Right lung (tissue), 10 donors: ENCODE results near the gene AGMO. TPM values are rescaled to one million over a fixed set of nuclear protein-coding genes. Genes with fewer than 3 reads are reported as not detected.

Experiments
- DNase-seq, 2 donors: peaks; one replicate each; pipeline ENCODE4 v3.0.0-alpha.2; 2013
- long read RNA-seq, 8 donors: transcript quantifications; one replicate each; lab custom pipeline, GENCODE V29; 2026
- polyA plus RNA-seq, 5 donors: library from polyadenylated mRNA; unstranded; fragments of 120-200 nt; gene quantifications; one replicate each; pipeline versions ENCODE4 v1.2.1 to v1.2.3, GENCODE V29; 2013; ENCODE audit warnings: inconsistent platforms in 1 of 5, low replicate concordance in 1 of 5; ENCODE audit not compliant: insufficient read length in 5 of 5, insufficient read depth in 1 of 5

Gene AGMO
- under 1 TPM; 0.36 to 0.79 (median 0.69) TPM for polyA plus RNA-seq
- long read RNA-seq, donor 1, result 0 reads
- long read RNA-seq, donor 2, result 0 reads
- long read RNA-seq, donor 3, result 0 reads
- long read RNA-seq, donor 4, result 0 reads
- long read RNA-seq, donor 5, result 0 reads
- long read RNA-seq, donor 6, result 0 reads
- long read RNA-seq, donor 7, result 0 reads
- long read RNA-seq, donor 8, result 0 reads

DNA sequence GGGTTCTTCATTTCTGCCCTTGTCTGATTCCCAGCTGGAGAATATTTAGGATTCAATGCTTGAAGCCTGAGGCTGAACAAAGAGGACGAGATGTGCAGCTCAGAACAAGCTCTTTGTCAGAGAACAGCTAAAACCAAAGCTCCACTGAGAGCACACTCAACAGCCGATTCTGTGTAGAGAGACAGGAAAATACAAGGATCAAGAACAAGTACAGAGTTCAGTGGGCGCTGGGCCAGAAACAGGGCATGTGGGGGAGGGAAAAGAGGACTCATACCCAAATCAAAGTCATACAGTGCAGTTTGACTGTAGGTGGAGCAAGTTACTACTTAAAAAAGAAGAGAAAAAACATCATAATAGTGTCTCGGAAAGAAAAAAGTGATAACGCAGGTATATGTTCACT is at the start of gene AGMO:
TSS of gene AGMO (minus strand) at position 181 of the 400 bp plus-strand sequence.
- DNase-seq, result no peak

DNA sequence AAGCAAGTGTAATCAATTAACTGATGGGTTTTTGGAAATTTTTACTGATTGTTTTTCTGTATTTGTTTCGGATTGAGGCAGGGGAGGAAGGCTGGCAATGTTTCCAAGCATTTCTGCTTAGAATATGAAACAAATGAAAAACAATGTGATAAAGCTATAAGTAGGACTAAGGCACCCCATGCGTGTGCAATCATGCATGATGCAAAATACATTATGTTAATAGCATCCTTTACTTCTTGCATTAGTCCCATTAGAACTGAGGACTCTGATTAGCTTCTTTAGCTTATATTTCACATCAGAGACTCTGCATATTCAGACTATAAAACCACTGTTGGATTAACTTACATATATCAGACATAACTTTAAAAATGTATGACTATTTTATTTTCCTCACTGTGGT is 48.7 kb upstream of the AGMO start:
- DNase-seq, result no peak

DNA sequence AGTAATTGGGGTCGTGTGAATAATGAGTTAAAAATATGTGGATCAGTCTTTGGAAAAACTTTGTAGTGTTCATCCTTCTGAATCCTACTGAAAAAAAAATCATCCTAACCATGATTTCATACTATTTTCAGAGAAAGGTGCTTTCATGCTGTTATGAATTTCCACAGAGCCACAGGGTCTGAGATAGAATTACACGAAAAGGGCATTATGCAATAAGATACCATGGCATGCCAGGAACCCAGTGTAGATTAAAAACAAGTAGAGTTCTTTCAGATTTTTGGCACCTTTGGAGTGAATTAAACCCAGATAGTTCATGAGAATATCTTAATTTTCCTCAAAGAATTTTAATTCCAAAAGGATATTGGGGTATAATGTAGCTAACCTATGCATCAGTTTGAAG is 47.5 kb upstream of the AGMO start:
- no peak for DNase-seq

DNA sequence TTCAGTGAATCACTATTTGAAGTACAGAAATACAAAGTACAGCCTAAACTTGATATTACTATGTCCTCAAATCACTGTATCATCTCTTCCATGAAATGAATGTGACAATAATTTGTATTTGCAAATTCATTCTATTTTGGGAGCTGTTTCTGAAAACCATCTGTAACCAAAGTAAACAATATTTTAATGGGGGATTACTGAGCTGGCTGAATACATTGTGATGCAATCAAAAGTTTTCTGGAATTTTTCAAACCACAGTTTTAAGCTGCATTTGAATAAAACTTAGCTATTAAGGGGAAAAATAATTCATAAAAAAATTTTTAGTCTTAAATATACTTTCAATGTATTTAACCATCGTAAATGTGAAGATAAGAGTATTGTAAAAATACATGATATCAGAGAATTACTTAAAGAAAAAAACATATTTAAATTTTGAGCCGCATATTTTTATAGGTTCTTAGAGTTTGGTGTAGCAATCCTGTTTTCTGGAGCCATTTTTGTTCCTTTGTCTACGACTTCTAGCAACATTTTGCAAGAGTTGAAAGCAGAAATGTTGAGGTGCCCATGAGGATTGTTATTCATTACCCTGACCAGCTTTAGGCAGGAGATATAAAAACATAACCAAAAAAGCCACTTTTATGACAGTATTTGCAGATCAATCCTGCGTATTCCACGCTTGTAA is 45.9 kb upstream of the AGMO start:
- DNase-seq, result no peak

DNA sequence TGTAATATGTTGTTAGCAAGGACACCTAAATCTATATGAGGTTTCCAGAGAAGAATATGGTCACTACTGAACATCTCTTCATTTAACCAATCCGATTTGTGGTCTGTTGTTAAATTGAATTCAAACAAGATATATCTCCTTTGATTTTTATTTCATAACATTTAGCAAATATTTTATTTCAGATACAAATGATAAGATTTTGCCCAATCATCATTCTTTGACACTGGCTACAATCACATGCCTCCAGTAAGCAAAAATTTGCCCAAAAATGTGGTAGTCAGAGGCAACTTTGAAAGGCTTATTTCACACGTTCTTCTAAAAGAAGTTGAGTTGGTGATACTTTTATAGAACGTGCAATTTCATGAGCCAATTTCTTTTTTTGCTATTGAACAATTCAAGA is 44.7 kb upstream of the AGMO start:
- no peak for DNase-seq

DNA sequence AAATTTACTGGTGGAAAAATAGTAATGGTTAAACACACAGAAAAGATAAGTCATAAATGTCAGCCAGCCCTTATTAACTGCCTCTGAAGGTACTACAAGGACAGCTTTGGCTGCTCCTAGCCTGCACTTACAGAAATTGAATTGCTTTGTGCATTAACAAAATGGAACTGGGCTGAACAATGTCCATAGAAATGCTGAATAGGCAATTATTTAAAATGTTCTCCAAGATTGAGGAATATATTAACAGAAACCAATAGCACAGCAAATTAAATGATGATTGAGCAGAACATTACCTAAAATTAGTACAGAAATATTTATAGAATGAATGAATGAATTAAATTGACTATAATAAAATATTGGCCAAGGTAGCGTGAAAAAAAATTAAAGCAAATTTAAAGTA is 42.4 kb upstream of the AGMO start:
- no peak for DNase-seq

DNA sequence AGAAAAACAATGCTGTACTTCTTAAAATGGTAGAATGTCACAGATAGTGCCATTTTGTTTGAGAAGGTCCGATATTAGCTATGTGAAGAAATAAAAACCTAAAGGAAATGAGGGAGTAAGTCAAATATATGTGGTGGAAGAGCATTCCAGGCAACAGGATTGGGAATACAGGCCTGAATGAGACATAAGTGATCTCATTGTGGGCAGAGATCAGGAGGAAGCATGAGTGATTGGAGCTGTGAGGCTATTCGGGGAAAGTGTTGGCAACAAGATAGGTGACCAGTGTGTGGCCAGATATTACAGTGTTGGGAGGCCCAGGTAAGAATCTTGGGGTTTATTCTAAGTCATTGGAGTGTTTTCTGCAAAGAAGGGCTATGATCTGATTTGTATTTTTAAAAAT is 41.3 kb upstream of the AGMO start:
- DNase-seq, result no peak

DNA sequence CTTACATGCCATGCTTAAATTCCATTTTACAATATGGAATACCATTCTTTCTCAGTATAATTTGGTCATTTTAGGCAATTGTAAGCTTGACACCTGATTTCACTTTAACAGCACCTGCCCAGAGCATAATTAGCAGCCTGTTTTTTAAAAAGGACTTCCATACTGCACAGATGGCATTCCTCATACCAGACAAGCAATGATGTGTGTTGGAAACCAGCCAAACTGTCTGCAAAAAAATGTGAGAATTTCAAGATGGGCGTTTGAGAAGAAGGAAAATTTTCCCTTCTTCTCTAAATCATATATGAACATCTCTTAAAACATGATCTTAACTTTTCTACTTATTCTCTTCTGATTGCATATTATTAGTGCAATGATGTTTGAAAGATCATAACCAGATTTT is 40.4 kb upstream of the AGMO start:
- peak; percentile 46 to 49 for DNase-seq

DNA sequence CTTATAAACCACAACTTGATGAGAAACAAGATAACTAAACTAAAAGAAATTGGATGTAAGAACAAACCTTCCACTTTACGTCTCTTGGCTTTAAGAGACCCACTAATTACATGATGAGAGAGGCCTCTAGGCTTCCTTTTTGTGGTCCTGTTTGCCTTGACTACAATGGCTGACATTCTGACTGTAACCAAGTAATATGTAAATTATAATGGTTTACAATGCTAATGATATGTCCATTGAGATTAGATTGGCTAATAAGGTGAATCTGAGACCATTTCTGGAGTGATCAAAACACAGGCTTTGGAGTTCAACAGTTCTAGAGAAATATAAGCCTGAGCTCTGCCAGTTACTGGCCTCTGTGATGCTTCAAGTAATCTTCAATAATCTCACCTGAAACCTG is 39.4 kb upstream of the AGMO start:
- DNase-seq, result no peak

DNA sequence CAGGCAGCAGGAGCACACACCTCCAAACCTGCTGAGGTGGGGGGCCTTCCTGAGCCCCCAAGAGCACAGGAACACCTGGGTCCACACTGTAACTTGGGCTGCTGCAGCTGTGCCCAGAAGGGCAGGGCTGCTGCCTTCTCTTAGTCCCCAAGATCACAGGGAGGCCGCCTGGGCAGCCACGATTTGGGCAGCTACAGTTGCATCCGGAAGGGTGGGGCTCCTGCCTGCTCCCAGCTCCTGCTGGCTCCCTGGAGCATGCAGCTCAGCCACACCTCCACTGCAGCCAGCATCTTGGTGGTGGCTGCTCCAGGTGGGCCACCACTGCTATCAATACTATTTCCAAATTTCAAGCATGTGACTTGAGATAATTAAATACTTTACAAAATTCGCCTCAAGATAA is 38.5 kb upstream of the AGMO start:
- no peak for DNase-seq

DNA sequence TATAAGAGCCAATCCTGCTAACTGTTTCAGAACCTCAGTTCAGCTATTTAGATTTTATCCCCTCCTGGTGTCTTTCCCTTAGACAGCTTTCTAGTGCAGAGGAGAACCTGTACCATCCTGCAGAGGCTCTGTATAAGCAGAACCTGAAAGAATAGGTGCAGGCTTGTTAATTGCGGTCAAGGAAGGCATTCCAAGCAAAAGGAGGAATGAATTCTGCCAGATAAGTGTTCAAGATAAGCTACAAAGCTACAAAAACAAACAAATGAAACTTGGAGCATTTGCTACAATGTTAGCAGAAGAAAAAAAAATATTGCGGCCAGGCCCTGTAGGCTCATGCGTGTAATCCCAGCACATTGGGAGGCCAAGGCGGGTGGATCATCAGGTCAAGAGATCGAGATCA is 32.6 kb upstream of the AGMO start:
- no peak for DNase-seq

DNA sequence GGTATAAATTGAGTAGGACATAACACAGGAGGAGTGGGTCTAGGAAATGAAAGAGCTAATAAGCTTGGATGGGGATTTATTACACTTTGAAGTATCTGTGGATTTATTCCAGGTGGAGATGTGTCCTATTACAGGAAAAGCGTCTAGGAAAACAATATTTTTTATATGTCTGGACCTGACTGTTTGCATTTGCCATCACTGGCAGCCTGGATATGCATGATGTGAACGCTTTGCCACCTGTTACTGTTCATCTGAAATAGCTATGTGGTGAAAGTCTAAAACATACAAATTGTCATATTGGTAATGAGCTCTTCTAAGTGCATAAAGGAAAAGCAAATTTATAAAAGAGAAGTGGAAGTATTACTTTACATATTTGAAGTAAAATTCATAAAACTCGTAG is 31.6 kb upstream of the AGMO start:
- DNase-seq, result no peak

DNA sequence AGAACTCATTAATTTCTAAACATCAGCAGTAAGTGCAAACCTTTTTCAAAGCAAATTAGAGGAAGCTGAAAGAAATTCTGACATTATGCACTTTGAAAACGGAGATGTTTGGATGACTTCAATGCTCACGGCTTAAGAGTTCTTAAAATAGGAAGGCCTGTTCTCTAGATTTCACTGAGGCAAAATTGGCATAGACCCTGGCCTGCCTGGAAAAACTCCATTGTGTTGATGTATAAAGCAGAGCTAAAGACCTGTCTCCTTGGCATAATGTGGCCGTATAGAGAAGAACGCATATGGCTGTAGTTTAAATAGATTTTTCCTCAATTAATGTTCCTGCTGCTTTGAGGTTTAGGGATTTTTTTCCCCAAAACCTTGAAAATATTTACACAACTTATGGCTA is 24.5 kb upstream of the AGMO start:
- no peak for DNase-seq

DNA sequence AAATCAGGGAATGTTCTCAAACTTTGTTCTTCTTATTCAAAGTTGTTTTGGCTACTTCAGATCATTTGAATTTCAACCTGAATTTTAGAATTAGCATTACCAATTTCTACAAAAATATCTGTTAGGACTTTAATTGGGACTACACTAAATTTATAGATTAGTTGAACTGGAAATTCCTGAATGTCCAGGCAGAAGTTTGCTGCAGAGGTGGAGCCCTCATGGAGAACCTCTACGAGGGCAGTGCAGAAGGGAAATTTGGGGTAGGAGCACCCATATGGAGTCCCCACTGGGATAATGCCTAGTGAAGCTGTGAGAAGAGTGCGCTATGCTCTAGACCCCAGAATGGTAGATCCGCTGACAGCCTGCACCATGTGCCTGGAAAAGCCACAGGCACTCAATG is 22.8 kb upstream of the AGMO start:
- DNase-seq, result no peak

DNA sequence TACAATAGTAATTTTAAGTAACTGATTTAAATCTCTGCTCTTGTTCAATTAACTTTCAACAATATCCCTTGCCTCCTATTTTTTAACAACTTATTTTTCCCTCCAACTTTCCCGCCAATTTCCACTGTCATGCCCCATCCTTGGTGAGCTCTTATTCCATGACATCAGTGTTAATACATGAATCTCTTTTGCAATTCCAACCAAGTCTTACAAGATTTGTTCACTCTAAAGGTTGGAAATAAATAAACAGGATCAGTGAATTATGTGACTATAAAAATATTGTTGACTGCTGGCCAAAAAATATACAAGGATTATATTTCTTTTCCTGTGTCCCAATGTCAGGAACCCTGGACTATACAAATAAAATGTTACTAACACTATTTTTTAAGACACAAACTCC is 21.0 kb upstream of the AGMO start:
- no peak for DNase-seq

DNA sequence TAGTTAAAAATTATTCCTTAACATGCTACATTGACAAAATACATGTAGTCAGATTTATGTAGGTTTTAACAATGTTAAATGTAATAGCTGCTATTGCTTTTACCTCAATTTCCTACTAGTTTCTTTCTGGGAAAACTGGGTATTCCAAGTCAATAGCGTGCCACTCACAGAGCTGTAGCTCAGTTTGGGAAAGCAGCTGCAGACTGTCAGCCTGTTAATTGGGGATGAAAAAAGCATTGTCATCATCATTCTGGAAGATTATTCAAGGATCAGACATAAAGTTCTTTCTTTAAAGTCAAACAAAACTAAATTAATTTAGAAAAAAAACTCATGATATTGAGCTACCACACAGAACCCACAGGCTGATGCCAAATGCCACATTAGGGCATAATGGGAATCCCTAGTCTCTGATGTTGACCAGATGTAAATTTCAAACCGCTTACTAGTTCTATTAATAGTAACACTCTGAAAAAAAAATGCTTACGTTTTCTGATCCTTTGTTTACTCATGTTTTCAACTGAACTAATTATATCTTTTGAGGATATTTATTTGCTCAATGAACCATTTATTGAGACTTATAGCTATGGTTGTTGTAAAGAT is 19.6 kb upstream of the AGMO start:
- no peak for DNase-seq

DNA sequence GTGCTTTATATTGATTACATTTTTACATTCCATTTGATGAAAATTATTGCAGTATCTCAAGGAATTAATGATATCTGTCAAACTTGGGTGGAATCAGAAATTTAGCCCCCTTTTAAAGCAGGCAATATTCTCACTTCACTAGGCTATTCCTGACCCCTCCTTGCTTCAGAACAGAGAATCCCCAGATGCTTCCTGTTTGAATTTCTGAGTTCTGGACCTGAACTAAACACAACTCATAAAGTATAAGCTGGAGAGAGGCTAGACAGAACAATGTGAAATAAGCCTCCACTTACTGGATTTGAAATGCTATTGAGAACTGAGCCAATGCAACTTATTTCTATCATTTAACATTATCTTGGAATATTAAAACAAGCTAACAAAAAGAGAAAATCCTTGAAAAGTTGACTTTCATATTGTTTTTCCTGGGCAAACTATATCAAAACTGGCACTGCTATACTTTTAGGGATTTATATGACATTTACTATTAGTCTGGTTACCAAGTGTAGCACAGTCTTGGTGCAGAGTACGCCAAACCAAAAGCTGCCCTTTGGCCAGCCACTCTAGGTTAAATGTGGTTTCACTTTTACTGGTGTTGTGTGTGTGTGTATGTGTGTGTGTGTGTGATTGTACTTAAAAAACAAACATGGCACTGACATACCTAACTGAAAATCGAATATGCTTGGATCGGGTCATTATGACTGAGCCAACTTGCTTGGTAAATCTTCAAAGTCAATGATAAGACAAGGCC is 19.0 kb upstream of the AGMO start:
- DNase-seq, result no peak

DNA sequence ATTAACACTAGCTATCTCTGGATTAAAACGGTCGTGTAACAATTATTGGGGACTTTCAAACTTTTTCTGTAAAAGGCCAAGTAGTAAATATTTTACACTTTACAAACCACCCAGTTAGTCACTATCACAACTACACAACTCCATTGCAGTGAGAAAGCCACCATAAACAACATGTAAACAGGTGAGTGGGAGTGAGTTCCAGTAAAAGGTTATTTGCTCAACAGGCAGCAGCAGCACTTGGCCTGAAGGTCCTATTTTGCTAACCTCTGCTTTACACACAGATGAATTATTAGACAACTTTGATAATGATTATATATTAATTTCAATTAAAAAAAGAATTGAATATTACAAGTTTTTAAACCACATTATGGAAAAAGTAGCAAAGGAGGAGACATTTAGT is 15.8 kb upstream of the AGMO start:
- no peak for DNase-seq

DNA sequence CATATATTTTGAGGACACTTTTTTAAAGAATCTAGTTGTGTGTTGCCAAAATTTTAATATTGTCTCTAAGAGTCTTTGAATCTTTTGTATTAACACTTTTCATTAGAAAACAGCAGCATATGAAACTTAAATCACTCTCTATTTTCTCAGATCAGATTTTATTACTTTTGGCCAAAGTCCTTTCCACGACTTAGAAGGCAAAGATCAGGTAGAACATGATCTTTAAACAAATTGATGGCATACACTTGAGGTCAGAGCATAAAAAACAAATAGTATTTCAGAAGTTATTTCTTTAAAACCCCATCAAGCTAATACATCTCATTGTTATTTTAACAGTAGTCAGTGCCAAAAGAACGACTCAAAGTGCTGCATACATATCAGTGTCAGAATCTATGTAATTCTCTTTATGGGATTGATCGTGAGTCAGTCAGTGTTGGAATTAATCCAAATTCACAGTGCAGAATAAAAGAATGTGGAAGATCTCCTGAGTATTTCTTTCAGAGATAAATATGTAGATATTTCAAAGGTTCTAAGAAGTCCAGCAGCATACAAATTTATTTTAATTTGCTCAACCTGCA is 9.6 kb upstream of the AGMO start:
- DNase-seq, result no peak

DNA sequence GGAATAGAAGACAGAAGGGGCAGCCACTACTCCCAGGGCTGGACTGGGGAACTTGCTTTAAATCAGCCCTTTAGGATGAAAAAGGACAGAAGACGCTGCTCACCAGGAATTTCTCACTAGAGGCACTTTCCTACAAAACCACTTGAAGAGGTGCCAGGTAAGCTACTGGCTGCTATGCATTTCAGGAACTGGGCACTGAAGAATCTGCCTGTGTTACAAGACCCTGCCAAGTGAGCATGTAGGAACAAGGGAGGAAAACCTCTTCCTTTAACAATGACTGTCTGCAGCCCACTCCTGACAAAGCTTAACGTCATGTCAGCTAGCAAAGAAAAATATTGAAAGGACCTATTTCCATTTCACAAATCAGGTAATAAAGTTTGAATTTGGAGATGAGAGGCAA is 5.8 kb upstream of the AGMO start:
- DNase-seq, result no peak

DNA sequence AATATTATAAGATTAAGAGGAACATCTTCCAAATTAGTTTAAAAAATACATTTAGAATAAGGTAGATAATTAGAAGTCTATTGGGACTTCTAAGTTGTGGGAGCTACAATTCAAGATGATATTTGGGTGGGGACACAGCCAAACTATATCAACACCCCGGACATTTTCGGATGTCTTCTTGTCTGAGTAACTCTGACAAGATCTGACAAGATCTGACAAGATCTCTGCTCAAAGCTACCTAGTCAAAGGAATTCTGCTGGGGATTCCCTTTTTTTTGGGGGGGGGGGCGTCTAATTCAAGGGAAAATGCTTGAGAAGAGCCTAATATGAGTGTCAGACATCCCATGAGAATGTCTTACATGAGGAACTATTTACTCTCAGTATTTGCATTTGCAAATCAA is 5.2 kb upstream of the AGMO start:
- DNase-seq, result no peak

DNA sequence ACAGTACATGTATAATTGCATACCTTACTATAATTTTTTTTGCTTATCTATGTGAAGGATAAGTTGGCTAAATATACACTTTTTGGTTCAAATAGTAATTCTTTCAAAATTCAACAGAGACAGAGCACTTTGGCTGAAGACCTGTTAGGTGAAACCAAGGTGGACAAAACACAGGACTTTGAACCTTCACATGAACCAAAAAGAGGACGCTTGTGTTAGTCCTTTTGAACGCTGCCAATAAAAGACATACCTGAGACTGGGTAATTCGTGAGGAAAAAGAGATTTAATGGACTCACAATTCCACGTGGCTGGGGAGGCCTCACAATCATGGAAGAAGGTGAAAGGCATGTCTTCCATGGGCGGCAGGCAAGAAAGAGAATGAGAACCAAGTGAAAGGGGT is 4.7 kb upstream of the AGMO start:
- DNase-seq, result no peak

DNA sequence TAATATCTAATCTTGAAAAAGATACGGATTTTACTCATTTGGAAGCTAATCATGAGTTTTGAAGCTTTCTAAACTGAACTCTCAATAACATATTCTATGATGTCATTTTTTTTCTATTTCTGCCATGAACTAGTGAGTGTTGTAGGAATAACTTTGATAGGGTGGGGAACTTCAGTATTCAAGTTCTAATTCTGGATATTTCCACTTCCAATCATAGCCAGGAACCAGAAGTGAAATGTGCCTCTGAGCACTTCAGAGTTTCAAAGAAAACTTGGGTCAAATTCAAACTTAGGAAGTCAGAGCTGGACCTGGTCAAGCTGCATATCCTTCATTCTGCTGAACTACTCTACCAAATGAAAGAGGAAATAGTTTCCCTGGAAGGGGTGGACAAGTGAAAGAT is 847 bp downstream of the AGMO start:
- no peak for DNase-seq
